GM19099 (cell line): ENCODE results near the gene KLHL29.

ENCODE experiments used
- POLR2A ChIP-seq: IDR thresholded peaks from 3 replicates; pipeline ENCODE4 v1.6.1; 2011; ENCODE audit warnings: low read depth; ENCODE audit not compliant: insufficient read length; ENCODE audit errors: extremely low read depth

KLHL29 gene

DNA sequence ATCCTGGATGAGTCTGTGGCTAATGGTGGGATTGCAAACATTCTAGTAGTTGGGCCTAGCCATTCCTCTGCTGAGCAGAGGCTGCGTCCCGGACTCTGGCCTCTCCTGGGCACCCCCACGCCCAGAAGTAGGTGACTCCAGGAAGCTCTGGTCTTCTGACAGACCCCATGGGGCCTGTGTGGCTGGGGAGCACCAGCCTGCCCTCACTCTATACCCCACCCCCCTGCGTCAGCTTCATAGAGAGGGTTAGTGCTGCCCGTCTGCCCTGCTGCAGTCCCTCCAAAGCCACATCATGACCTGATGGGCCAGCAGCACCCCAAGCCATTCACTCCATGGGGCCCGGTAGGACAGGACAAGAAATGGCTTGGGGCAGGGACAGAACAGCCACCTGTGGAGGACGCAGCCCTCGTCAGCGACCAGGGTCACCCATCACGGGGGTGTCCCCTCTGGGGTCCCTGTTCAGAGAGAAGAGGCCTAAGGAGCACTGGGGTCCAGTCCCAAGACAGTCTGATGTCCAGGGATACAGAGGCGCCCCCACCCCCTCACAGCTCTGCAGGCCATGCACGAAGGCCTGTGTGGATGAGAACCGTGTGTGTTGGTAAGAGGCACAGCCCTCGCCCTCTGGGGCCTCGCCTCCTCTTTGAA is 303.6 kb downstream of the KLHL29 start:
- TF ChIP-seq POLR2A, result no peak

DNA sequence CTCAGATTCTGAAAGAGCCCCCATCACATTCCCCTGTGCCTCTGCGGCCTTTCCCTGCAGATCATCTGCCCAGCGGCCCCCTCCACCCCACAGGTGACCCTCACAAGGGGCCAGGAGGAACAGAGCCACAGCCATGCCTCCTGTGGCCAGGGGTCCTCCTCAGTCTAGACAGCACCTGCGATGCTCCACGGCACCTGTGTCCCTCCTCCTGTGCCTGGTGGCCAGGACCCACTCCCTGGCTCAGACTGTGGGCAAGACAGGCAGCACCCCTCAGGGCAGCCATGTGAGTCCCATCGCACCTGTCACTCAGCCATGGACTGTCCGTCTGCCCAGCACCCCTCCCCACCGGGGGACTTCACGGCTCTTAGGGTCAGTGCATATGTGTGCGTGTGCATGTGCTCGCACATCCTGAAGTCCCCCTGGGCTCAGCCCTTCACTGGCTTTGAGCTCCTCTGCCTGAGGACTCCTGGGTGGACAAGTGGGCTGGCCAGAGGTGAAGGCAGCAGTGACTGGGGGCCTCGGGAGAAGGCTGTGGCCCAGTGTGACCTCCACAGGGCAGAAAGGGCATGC is 304.2 kb downstream of the KLHL29 start:
- TF ChIP-seq POLR2A, result no peak

- no peak for TF ChIP-seq POLR2A
Observed at GRCh38 chr2:23689891-23690290, 304.9 kb downstream of the KLHL29 start.

GRCh38 chr2:23690421-23691105 is 305.6 kb downstream of the KLHL29 start:
- no peak for TF ChIP-seq POLR2A

GRCh38 chr2:23691106-23691470 is 306.1 kb downstream of the KLHL29 start:
- no peak for TF ChIP-seq POLR2A

DNA sequence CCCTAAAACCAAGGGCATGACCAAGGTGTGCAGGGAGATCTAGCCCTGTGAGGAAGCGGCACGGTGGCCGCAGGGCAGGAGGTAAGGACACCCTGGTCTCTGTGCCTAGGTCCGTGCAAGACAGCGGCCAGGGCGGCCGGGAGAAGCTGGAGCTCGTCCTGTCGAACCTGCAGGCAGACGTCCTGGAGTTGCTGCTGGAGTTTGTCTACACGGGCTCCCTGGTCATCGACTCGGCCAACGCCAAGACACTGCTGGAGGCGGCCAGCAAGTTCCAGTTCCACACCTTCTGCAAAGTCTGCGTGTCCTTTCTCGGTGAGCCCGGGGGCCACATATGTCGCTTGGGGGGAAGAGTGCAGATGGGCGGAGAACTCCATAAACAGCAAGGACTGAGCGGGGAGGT is 306.6 kb downstream of the KLHL29 start:
- no peak for TF ChIP-seq POLR2A

- TF ChIP-seq POLR2A, result no peak
Observed at GRCh38 chr2:23692263-23692662, 307.3 kb downstream of the KLHL29 start.

DNA sequence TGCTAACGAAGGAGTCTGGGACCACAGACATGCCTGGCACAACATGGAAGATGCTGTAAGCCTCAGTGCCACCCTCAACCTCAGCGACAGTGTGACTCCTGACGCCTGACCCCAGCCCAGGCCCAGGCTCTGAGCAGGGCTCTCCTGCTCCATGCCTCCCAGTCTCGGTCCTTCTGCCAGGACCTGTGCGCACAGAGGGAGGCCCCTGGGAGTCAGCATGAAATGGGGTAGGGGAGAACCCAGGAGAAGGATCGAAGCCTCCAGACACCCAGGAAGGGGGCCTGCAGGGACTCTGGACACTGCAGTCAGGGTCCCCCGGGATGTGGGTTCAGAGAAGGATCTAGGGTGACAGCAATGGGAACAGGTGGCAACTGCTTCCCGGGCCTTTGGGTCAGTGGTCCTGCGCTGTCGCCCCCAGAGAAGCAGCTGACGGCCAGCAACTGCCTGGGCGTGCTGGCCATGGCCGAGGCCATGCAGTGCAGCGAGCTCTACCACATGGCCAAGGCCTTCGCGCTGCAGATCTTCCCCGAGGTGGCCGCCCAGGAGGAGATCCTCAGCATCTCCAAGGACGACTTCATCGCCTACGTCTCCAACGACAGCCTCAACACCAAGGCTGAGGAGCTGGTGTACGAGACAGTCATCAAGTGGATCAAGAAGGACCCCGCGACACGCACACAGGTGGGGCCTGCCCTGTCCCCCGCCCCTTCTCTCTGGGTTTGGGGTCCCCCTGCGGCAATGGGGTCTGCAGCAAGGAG is 308.0 kb downstream of the KLHL29 start:
- no peak for TF ChIP-seq POLR2A

- TF ChIP-seq POLR2A, result no peak
Observed at GRCh38 chr2:23693606-23693951, 308.6 kb downstream of the KLHL29 start.

DNA sequence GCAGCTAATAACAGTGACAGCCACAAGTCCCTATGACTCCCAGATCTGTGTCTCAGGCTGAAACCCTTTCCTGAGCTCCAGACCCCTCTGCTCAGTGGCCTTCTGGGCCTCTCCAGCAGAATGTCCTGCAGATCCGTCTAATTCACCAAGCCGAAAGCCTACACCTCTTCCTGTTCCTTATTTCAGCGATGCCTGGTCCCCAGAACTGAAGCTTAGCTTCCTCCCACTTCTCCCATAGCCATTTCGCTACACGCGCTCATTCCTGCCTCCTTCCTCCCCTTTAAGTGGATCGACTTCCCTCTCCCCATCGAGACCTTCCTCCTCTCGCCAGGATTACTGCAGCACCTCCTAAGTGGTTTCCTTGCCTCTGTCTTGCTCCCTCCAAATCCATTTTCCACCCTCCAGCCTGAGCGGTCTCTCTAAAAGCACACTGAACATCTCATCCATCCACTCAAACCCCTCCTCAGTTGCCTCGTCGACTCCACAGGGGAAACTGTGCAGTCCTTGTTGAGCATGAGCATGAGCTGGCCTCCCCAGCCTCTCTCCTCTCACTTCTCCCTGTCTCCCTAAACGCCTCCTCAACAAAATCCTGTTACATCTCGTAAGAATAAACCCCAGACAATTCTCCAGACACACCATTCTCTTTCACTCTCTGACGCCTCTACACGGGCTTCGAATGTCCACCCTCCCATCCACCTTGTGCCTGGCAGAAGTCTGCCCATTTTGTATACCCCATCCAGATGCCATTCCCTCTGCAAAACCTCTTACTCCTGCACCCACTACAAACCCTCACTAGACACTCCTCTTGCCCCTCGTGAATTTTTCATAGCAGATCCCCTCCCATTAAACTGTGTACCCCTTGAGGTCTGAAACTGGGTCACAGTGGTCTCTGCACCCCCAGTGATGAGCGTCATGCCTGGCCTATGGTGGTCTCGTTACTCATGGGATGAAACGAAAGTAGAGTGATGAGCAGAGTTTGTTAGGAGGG is 309.4 kb downstream of the KLHL29 start:
- TF ChIP-seq POLR2A, result no peak

- TF ChIP-seq POLR2A, result no peak
Observed at GRCh38 chr2:23695214-23695889, 310.4 kb downstream of the KLHL29 start.

DNA sequence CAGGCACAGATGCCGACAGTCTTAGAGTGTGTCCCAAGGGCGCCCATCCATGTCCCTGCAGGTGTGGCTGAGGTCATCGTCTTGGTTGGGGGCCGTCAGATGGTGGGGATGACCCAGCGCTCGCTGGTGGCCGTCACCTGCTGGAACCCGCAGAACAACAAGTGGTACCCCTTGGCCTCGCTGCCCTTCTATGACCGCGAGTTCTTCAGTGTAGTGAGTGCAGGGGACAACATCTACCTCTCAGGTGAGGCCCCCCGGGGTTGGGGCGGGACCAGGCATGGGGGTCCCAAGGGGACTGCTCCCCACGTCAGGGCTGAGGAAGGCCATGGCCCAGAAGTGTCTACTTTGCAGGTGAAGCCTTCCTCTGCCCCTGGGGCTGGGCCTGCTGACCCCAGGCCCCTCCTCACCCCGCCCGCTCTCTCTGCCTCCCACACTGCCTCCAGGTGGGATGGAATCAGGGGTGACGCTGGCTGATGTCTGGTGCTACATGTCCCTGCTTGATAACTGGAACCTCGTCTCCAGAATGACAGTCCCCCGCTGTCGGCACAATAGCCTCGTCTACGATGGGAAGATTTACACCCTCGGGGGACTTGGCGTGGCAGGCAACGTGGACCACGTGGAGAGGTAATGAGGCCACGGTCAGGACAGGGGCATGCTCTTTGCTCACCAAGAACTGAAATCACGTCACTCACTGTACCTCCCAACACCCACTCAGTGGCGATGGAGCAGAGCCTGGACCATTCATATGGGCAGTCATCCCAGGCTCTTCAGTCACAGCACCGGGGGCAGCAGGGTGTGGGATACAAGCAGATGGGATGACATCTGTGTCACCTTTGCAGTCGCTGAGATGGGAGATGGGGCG is 311.1 kb downstream of the KLHL29 start:
- no peak for TF ChIP-seq POLR2A

- TF ChIP-seq POLR2A, result no peak
Observed at GRCh38 chr2:23696752-23697045, 311.7 kb downstream of the KLHL29 start.

DNA sequence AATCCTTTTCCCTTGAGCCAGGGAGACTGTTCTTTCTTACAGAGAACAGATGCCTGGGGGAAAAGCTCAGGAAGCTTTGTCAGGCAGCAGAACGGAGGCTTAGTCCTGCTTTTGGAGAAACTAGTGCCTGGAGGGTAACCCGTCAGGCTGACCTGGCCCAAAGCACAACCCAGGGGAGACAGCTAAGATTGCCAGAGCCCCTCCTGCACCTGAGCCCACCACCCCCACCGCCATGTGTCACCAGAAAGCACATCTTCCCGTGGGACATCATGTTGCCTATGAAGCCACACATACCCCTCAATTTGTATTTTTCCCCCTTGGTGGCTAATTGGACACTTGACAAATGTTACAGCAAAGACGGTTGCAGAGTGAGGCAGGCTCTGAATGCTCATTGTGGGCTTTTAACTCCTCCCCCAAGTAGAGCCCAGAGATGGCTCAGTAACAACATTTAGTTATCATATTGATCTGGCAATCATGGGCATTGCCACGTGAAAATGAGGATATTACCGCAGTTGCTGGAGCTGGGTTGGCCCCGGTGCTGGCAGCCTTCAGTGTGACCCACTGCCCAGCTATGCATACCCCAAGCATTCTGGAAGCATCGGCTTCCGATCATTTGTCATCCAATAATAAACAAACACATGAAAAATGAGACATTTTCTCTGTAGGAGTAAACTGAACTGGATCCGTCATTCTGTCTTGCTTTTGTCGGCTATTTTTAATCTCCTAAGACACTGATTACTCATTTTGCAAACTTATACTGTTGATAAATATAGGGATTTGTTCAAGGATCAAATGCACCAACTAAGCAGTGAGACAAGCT is 312.5 kb downstream of the KLHL29 start:
- TF ChIP-seq POLR2A, result no peak
